Cardiac muscle cell (in vitro differentiated cells and primary cell): ENCODE data around the gene FOXF2. TPM values are rescaled to one million over a fixed set of nuclear protein-coding genes. Genes with fewer than 3 reads are reported as not detected.

Experiments used
- DNase-seq, 2 donors: peaks; one replicate each; pipeline versions ENCODE4 v3.0.0 to v3.0.0-alpha.2; 2010 to 2017; ENCODE audit warnings: low read depth in 1 of 2, low spot score in 1 of 2
- H3K27ac ChIP-seq: fragments of 200-600 bp; sonication (generic); 2 replicates; pipeline ENCODE4 v1.5.1; 2016
- H3K27me3 ChIP-seq: fragments of 200-600 bp; sonication (generic); 2 replicates; pipeline ENCODE4 v1.6.0; 2016; ENCODE audit warnings: control low read depth
- H3K36me3 ChIP-seq: fragments of 200-600 bp; sonication (generic); 2 replicates; pipeline ENCODE4 v1.5.1; 2016; ENCODE audit warnings: control low read depth
- H3K4me1 ChIP-seq: fragments of 200-600 bp; sonication (generic); 2 replicates; pipeline ENCODE4 v1.8.1; 2017; ENCODE audit warnings: low read depth, mild to moderate bottlenecking, mixed run types
- H3K4me3 ChIP-seq: fragments of 200-600 bp; sonication (generic); 2 replicates; pipeline ENCODE4 v1.5.1; 2016; ENCODE audit warnings: mild to moderate bottlenecking
- H3K9me3 ChIP-seq: fragments of 200-600 bp; sonication (generic); 2 replicates; pipeline ENCODE4 v1.5.1; 2017; ENCODE audit warnings: low read depth, mild to moderate bottlenecking, control low read depth
- CTCF ChIP-seq: IDR thresholded peaks from 2 replicates; pipeline ENCODE4 v1.5.1; 2012; ENCODE audit warnings: low read depth, mild to moderate bottlenecking, low read length
- polyA plus RNA-seq: library from polyadenylated mRNA; unstranded; fragments of >200 nt; fragmentation: Nextera tagmentation; extraction: Ambion mirVana; gene quantifications from 2 replicates; pipeline ENCODE4 v1.2.1, GENCODE V29; 2016
- total RNA-seq: library from RNA; depleted of rRNA; stranded (reverse); fragments of >200 nt; gene quantifications from 2 replicates; pipeline ENCODE4 v1.2.3, GENCODE V29; 2016

The FOXF2 gene
- total and polyA plus RNA-seq, 2 experiments from 2014 or later = 0.09 to 0.16 TPM

GRCh38 chr6:1399085-1399780 lies 9.9 kb downstream of the FOXF2 start:
- Histone ChIP-seq H3K4me1 (no peaks in the 10 kb centered on the region), H3K27me3 (peaks cover 79% of the 10 kb centered on the region), H3K9me3 (no peaks in the 10 kb centered on the region), H3K27ac (no peak overlapping the region), H3K36me3 (no peaks in the 10 kb centered on the region), H3K4me3 (no peak overlapping the region)
- no peak for TF ChIP-seq CTCF
- no peak for DNase-seq

- Histone ChIP-seq H3K27me3 (peaks cover 68% of the 10 kb centered on the region), H3K36me3 (no peaks in the 10 kb centered on the region), H3K4me3 (no peak overlapping the region), H3K27ac (no peak overlapping the region), H3K4me1 (no peaks in the 10 kb centered on the region), H3K9me3 (no peaks in the 10 kb centered on the region)
- no peak for TF ChIP-seq CTCF
- DNase-seq = no peak
These were observed 10.9 kb downstream of the FOXF2 start for GRCh38 chr6:1400126-1400850.

- no peaks in the 10 kb centered on the region for H3K36me3 ChIP-seq
- no peaks in the 10 kb centered on the region for H3K9me3 ChIP-seq
- DNase-seq = no peak
- H3K4me3 ChIP-seq = no peak overlapping the region
- TF ChIP-seq CTCF = no peak
- no peaks in the 10 kb centered on the region for H3K4me1 ChIP-seq
- H3K27me3 ChIP-seq = peaks cover 47% of the 10 kb centered on the region
- no peak overlapping the region for H3K27ac ChIP-seq
These were observed 13.0 kb downstream of the FOXF2 start for GRCh38 chr6:1402369-1402768.

GRCh38 chr6:1402868-1403267 lies 13.5 kb downstream of the FOXF2 start:
- H3K4me1 ChIP-seq = no peaks in the 10 kb centered on the region
- H3K27ac ChIP-seq = no peak overlapping the region
- H3K9me3 ChIP-seq = no peaks in the 10 kb centered on the region
- no peaks in the 10 kb centered on the region for H3K36me3 ChIP-seq
- TF ChIP-seq CTCF = no peak
- H3K4me3 ChIP-seq = no peak overlapping the region
- DNase-seq = no peak
- H3K27me3 ChIP-seq = peaks cover 42% of the 10 kb centered on the region

- no peak overlapping the region for H3K4me3 ChIP-seq
- H3K27me3 ChIP-seq = peaks cover 30% of the 10 kb centered on the region
- H3K36me3 ChIP-seq = no peaks in the 10 kb centered on the region
- H3K4me1 ChIP-seq = no peaks in the 10 kb centered on the region
- peak in 1 of 2 donors; percentile 81 for DNase-seq
- no peak for TF ChIP-seq CTCF
- H3K9me3 ChIP-seq = no peaks in the 10 kb centered on the region
- H3K27ac ChIP-seq = no peak overlapping the region
These were observed 14.7 kb downstream of the FOXF2 start for GRCh38 chr6:1403851-1404712.
